ENCODE measurements around the gene TUBB.

DNA sequence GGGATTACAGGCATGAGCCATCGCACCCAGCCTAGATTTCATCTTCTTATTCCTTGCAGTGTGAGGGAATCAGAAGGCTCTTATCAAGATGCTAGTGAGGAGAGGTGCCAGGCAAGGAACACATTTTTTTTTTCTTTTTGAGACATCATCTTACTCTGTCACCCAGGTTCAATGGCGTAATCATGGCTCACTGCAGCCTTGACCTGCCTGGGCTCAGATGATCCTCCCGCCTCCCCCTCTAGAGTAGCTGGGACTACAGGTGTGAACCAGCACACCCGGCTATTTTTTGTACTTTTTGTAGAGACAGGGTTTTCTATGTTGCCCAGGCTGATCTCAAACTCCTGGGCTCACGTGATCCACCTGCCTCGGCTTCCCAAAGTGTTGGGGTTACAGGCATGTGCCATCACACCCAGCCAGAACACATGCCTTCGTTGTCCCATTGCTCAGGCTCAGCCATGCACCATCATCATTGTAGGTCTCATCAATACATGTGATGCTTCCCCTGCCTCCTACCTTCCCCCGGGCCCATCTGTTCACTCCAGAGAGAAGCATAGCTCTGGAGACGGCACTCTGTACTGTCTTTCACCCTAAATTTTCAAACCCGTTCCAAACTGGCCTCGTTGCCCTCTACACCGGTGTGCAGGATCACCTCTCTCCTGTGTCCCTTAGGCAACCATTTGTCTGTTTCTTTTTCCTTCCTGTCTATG, 12.2 kb downstream of the TUBB start:
- TF ChIP-seq, protein P1, sequence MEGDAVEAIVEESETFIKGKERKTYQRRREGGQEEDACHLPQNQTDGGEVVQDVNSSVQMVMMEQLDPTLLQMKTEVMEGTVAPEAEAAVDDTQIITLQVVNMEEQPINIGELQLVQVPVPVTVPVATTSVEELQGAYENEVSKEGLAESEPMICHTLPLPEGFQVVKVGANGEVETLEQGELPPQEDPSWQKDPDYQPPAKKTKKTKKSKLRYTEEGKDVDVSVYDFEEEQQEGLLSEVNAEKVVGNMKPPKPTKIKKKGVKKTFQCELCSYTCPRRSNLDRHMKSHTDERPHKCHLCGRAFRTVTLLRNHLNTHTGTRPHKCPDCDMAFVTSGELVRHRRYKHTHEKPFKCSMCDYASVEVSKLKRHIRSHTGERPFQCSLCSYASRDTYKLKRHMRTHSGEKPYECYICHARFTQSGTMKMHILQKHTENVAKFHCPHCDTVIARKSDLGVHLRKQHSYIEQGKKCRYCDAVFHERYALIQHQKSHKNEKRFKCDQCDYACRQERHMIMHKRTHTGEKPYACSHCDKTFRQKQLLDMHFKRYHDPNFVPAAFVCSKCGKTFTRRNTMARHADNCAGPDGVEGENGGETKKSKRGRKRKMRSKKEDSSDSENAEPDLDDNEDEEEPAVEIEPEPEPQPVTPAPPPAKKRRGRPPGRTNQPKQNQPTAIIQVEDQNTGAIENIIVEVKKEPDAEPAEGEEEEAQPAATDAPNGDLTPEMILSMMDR (IDR thresholded peaks at IDR 0.05; ENCODE audit: low read depth, low read length, missing input control), result no peak
- TF ChIP-seq RAD21 (IDR thresholded peaks at IDR 0.05) (no peak), SP1 (IDR thresholded peaks at IDR 0.05) (no peak), GABPA (IDR thresholded peaks at IDR 0.05 in 1 of 2, conservative IDR thresholded peaks at IDR 0.05 in 1 of 2) (no peak), JUND (IDR thresholded peaks at IDR 0.05) (no peak)
- TF ChIP-seq, protein P2, sequence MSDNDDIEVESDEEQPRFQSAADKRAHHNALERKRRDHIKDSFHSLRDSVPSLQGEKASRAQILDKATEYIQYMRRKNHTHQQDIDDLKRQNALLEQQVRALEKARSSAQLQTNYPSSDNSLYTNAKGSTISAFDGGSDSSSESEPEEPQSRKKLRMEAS (IDR thresholded peaks at IDR 0.05), result no peak
- TF ChIP-seq, protein P3, sequence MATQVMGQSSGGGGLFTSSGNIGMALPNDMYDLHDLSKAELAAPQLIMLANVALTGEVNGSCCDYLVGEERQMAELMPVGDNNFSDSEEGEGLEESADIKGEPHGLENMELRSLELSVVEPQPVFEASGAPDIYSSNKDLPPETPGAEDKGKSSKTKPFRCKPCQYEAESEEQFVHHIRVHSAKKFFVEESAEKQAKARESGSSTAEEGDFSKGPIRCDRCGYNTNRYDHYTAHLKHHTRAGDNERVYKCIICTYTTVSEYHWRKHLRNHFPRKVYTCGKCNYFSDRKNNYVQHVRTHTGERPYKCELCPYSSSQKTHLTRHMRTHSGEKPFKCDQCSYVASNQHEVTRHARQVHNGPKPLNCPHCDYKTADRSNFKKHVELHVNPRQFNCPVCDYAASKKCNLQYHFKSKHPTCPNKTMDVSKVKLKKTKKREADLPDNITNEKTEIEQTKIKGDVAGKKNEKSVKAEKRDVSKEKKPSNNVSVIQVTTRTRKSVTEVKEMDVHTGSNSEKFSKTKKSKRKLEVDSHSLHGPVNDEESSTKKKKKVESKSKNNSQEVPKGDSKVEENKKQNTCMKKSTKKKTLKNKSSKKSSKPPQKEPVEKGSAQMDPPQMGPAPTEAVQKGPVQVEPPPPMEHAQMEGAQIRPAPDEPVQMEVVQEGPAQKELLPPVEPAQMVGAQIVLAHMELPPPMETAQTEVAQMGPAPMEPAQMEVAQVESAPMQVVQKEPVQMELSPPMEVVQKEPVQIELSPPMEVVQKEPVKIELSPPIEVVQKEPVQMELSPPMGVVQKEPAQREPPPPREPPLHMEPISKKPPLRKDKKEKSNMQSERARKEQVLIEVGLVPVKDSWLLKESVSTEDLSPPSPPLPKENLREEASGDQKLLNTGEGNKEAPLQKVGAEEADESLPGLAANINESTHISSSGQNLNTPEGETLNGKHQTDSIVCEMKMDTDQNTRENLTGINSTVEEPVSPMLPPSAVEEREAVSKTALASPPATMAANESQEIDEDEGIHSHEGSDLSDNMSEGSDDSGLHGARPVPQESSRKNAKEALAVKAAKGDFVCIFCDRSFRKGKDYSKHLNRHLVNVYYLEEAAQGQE (IDR thresholded peaks at IDR 0.05), result no peak
- TF ChIP-seq, protein P4, sequence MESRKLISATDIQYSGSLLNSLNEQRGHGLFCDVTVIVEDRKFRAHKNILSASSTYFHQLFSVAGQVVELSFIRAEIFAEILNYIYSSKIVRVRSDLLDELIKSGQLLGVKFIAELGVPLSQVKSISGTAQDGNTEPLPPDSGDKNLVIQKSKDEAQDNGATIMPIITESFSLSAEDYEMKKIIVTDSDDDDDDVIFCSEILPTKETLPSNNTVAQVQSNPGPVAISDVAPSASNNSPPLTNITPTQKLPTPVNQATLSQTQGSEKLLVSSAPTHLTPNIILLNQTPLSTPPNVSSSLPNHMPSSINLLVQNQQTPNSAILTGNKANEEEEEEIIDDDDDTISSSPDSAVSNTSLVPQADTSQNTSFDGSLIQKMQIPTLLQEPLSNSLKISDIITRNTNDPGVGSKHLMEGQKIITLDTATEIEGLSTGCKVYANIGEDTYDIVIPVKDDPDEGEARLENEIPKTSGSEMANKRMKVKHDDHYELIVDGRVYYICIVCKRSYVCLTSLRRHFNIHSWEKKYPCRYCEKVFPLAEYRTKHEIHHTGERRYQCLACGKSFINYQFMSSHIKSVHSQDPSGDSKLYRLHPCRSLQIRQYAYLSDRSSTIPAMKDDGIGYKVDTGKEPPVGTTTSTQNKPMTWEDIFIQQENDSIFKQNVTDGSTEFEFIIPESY (IDR thresholded peaks at IDR 0.05), result no peak
- TF ChIP-seq, protein P5, sequence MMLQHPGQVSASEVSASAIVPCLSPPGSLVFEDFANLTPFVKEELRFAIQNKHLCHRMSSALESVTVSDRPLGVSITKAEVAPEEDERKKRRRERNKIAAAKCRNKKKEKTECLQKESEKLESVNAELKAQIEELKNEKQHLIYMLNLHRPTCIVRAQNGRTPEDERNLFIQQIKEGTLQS (IDR thresholded peaks at IDR 0.05), result no peak
